ENCODE measurements around the gene SSBP3.

The SSBP3 gene

DNA sequence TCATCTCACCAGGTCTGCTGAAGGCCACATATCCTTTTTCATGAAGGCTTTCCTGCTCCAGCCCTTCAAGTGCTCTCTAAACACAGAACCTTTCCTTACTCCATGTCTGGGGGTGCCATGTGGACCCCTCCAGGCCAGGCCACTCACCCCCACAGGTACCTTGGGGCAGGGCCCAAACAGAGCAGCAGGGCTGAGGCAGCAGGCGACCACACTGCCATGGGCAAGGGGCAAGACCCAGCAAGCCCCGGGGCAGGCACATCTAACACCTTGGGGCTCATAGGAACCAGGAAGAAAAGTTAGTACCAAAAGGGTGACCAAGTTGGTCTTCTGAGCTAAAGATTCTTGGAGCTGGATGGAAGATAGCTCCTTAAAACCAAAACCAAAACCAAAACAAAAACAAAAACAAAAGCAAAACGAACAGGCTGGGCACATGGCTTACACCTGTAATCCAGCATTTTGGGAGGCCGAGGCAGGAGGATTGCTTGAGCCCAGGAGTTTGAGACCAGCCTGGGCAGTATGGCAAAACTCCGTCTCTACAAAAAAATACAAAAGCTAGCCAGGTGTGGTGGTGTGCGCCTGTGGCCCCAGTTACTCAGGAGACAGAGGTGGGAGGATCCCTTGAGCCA, 142.5 kb downstream of the SSBP3 start:
- no peak for DNase-seq

DNA sequence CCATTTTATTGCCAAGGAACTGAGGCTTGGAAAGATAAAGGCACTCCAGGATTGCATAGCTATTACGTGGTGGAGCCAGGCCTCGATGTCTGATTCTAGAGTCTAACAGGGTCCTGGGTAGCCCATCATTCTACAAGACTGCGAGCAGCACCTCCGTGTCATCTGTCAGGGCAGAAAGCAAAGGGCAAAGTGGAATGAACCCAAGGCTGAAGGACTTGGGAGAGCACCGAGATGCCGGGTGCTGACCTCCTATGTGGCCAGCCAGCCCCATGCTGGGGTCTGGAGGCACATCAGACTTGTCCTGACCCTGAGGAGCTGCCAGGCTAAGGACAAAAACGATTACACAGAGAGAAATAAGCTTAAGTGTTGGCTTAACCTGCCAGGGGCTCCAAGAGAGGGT, 143.9 kb downstream of the SSBP3 start:
- DNase-seq, result no peak

DNA sequence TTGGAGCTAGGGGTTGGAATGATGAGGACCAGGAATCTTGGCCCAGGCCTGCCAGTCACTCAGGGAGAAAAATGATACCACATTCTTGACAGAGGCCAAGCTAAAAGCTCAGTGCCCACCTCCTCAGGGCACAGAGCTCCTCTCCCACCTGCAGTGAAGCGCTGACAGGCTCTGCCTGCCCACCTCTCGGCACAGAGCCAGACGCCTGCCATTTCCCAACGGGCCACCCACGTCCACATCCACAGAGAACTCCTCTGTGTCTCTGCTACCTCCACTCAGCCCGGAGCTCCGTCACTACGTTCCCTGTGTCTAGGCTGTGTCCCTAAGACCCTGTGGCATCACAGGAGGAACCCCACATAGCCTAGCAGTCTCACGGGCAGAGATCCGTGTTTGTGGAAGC, 145.4 kb downstream of the SSBP3 start:
- no peak for DNase-seq

- DNase-seq, result no peak
These were observed 146.6 kb downstream of the SSBP3 start for GRCh38 chr1:54259546-54260140.

DNA sequence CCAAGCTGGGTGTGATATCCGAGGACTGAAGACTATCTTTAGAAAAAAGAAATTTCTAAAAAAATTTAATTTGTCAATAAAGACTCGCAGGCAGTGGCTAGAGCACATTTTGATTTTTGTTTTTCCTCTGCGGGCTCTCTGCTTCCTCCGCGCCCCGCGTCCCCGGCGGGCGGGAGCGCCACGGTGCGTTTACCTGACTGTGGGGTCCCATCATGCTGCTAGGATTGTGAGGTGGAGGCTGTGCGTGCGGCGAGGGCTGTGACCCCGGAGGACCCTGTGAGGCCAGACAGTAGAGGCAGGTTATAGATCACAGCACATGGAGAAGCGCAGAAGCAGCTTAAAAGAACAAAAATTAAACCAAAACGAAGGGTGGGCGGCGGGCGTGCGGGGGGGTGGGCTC, 148.3 kb downstream of the SSBP3 start:
- DNase-seq, result no peak

DNA sequence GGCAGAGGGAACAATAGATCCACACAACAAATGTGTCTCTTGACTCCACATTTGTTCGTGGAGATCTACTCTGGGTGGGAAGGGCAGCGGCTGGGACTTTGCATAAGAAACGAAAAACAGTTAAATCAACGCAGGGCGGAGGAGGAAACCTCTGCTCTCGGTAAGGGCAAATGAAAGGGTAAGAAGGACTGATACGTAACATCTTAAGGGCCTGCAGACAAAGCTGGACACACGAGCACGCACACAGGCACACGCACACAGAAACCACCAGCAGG, 148.9 kb downstream of the SSBP3 start:
- DNase-seq, result no peak

DNA sequence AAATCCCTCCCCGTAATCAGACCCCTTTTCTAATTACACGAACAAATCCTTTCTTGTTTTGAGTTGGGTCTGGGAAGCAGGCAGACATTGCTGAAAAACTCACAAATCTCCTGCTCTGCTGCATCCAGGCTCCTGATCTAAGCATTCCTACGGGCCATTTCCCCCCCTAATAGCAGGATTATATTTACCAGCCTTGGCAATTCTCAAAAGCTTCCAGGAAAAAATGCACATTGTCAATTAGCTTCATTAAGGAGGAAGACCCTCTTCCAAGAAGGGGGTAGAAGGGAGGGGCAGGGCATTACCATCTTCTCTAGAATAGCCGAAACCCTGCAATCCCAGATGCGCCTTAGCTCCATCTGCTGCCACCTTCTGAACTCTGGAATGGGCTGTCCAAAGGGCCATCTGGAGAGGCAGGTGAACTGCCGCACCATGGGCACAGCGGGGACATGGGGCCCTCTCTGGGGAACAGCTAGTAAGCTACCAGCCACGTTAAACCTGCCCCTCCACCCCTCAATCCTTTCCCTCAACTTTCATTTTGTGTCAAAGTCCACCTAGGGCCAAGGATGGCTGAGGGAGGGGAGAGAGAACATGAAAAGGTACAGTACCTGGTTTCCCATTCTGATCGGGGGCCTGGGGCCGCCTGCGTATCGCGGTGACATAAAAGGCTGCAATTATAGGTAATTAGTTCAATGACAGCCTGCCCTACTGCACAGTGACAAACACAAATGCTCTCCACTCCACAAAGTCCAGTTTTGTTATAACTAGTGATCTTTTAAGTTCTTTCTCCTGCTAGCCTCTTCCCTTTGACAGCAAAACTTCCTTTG, 149.5 kb downstream of the SSBP3 start:
- DNase-seq, result no peak

DNA sequence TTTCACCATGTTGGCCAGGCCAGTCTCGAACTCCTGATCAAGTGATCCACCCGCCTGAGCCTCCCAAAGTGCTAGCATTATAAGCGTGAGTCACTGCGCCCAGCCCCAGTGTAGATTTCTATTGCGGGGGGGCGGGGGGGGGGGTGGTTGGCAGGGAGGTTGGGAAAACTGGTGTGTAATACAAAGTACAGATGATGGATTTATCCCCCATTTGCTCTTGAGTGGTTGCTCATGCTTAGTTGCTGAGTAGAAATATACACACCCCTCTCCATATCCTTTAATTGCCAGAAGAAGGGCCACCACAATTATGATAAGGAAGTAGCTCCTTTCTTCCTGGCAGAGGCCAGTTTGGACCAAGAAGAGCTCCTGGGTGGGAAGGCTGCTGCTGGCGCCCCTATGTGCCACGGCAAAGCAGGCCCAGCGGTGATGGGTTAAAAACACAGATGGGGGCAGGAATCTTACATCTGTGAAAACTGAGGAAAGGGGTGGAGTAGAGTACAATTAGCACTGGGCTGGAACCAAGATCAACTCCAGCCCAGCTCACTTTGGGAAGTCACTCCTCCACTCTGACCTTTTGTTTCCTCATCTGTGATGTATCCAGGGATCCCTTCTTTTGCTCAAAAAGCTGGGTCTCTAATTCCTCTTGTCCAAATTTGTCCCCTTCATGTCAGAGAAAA, 151.0 kb downstream of the SSBP3 start:
- DNase-seq, result no peak

GRCh38 chr1:54254055-54254454, 152.1 kb downstream of the SSBP3 start:
- DNase-seq, result no peak

DNA sequence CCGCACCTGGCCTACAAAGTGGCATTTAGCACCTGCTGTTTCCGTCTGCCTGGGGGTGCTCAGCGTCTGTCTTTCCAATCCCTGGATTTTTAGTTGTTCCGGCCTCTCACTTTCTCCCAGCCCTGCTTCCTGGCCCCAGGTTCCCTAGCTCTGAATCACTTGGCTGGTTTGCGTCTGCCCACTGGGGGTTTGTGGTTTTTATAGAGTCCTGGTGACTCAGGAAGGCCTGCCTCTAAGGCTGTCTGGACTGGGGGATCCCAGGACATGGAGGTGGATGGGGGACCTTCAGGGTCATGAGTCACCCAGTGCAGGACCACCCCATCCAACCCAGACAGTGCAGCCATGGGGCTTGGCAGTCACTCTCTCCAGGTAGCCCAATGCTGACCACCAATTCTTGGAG, 152.7 kb downstream of the SSBP3 start:
- DNase-seq, result no peak

- no peak for DNase-seq
These were observed 153.7 kb downstream of the SSBP3 start for GRCh38 chr1:54252371-54252936.

DNA sequence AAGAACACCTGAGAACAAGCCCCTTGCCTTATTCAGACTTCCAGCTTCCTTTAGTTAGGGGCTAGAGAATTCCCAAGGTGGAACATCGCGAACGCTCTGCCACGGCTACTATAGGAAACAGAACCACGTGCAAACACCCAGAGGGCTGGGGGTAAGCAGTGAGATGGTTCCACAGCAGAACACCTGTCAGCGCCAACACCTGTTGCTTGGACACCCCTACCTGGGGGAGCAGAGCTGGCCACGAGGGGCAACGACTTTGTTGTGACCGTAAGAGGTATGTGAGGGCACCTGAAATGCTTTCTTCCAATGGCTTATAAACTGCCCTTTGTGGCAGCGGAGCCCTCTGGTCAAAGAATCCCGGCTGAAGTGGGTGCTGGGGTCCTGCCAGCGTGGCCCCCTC, 155.5 kb downstream of the SSBP3 start:
- no peak for DNase-seq

GRCh38 chr1:54249819-54250435, 156.3 kb downstream of the SSBP3 start:
- no peak for DNase-seq

DNA sequence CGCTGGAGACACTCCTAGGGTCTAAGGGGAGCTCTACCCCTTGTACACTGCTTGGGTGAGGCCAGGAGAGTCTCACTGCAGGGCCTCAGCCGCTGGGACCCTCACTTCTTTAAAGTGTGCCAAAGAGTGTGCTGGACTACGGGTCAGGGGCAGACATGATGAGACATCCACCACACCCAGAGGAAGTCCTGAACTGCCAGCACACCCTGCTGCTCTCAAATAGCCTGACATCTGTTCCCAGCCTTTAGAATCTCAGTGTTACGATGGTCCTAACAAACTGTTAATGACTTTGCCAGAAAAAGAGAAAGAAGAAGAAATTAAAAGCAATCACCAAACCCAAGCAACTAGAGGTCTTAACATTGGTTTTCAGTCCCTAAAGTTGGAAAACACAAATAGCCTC, 157.2 kb downstream of the SSBP3 start:
- no peak for DNase-seq

DNA sequence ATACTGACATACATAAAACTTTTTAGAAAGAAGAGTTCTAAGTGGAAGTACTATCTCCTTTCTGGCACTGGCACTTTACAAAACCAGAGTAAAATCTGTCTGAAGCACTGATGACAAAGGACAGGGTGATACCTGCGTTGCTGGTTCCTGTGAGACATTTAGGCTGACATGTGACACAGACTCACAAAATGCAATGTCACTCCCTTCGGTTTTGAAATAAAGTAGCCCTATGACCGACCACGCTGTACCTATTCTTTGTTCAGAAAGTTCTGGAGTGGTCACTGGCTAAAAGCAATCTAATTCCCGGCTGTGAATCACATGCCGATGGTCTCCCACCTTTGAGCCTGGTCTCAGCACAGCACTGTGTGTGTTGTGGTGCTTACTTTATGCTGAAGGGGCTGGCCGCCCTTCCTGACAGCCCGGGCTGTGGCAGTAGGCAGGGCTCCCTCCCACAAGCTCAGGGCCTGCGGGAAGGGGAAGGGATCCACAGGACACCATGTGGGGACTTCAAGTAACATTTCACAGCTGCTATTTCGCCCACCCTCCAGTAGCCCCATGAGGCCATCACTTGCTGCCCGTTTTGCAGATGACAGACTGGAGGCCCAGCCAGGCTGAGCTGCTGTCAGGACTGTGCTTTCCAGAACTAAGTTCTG, 158.2 kb downstream of the SSBP3 start:
- no peak for DNase-seq

DNA sequence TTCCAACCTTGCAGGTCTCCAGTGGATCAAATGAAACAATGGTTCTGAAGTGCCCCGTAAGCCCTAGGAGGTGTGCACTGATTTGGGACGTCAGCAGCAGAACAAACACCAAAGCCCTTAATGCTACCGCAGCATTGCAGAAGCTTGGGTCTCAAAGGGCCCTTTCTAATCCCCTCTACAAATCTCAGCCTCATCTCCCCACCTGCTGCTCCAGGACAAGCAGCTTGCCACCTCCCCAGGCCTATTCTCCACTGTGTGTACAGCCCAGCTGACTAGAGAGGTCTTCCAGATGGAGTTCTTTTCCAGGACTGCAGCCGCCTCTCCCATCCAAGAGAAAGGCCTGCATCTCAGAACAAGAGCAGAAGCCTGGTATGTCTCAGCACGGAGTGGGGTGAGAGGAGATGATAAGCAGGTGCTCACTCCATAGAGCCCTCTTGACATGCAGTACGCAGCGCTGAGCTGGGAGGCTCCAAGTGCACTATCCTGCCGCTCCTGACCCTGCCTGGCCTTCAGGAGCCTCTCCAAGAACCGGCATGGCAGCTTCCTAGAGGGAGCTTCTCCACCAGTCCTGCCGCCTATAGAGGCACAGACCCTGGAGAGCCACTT, 160.0 kb downstream of the SSBP3 start:
- DNase-seq, result no peak

- no peak for DNase-seq
These were observed 160.7 kb downstream of the SSBP3 start for GRCh38 chr1:54245501-54245900.

DNA sequence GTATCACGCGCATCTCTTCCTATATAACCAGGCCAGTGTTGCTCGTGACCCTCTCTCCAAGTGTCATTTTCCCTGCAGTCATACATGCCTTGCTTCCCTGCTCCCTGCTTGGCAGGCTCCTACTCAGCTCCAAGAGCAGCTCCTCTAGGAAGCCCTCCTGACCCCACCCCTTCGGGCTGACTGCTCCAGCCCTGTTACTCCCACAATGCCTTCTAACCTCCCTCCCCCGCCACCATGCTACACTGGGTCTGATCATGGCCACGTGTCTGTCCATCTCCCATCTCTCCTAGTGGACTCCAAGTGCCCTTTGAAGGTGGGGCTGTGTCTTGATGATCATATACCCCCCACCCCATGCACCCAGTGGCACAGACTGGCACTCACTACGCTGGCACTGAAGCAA, 161.5 kb downstream of the SSBP3 start:
- no peak for DNase-seq

- no peak for DNase-seq
These were observed 163.2 kb downstream of the SSBP3 start for GRCh38 chr1:54243022-54243421.

- no peak for DNase-seq
These were observed 164.8 kb downstream of the SSBP3 start for GRCh38 chr1:54241364-54241763.

- DNase-seq, result no peak
These were observed 165.4 kb downstream of the SSBP3 start for GRCh38 chr1:54240741-54241335.

- no peak for DNase-seq
These were observed 166.6 kb downstream of the SSBP3 start for GRCh38 chr1:54239631-54240031.
